ENCODE data around the gene LRRC8E.

The LRRC8E gene

GRCh38 chr19:7868326-7868670 is 20.0 kb upstream of the LRRC8E start:
- DNase-seq (ENCODE audit: low read depth), result no peak

- DNase-seq (ENCODE audit: low read depth), result peak; percentile 59
These were observed 19.4 kb upstream of the LRRC8E start for GRCh38 chr19:7868671-7869452.

GRCh38 chr19:7869453-7869909 is 18.8 kb upstream of the LRRC8E start:
- peak; percentile 64 for DNase-seq (ENCODE audit: low read depth)

- no peak for DNase-seq (ENCODE audit: low read depth)
These were observed 18.3 kb upstream of the LRRC8E start for GRCh38 chr19:7869910-7870511.

GRCh38 chr19:7870571-7871436 is 17.5 kb upstream of the LRRC8E start:
- no peak for DNase-seq (ENCODE audit: low read depth)

GRCh38 chr19:7871437-7872305 is 16.6 kb upstream of the LRRC8E start:
- peak; percentile 49 for DNase-seq (ENCODE audit: low read depth)

- no peak for DNase-seq (ENCODE audit: low read depth)
These were observed 15.8 kb upstream of the LRRC8E start for GRCh38 chr19:7872306-7873204.

GRCh38 chr19:7873304-7874075 is 14.8 kb upstream of the LRRC8E start:
- DNase-seq (ENCODE audit: low read depth), result no peak

GRCh38 chr19:7874076-7874896 is 14.0 kb upstream of the LRRC8E start, which contains the start of gene PRR36:
TSS of gene PRR36 (minus strand) at chr19:7874390. CDS start at chr19:7873689, 701 bp downstream.
- no peak for DNase-seq (ENCODE audit: low read depth)

- DNase-seq (ENCODE audit: low read depth), result no peak
These were observed 13.4 kb upstream of the LRRC8E start for GRCh38 chr19:7874897-7875273.

- DNase-seq (ENCODE audit: low read depth), result no peak
These were observed 11.0 kb upstream of the LRRC8E start for GRCh38 chr19:7877249-7877836.

- no peak for DNase-seq (ENCODE audit: low read depth)
These were observed 9.1 kb upstream of the LRRC8E start for GRCh38 chr19:7879111-7879807.

- DNase-seq (ENCODE audit: low read depth), result no peak
These were observed 8.5 kb upstream of the LRRC8E start for GRCh38 chr19:7879836-7880235.

GRCh38 chr19:7881910-7882309 is 6.4 kb upstream of the LRRC8E start:
- no peak for DNase-seq (ENCODE audit: low read depth)

GRCh38 chr19:7883105-7883504 is 5.2 kb upstream of the LRRC8E start:
- no peak for DNase-seq (ENCODE audit: low read depth)

GRCh38 chr19:7883796-7884570 is 4.3 kb upstream of the LRRC8E start:
- DNase-seq (ENCODE audit: low read depth), result no peak

GRCh38 chr19:7885818-7886217 is 2.5 kb upstream of the LRRC8E start:
- DNase-seq (ENCODE audit: low read depth), result no peak

Data from stimulated activated CD8-positive, alpha-beta memory T cell treated with anti-CD3 and anti-CD28 coated beads, Interleukin-12 subunit alpha, Interleukin-12 subunit beta, amount 100 ng/mL, for 1 hour (primary cell).